Activated B cell treated with CpG ODN at 0.5 μM for 24 hours (primary cell): Measurements from ENCODE around the gene SPACDR. TPM values are rescaled to one million over a fixed set of nuclear protein-coding genes. Genes with fewer than 3 reads are reported as not detected.

Experiments used
- ATAC-seq: fragments of 200-7000 bp; cut with Tn5 transposase; one replicate; pipeline ENCODE4 v1.10.0; 2021; ENCODE audit warnings: low read depth, mild to moderate bottlenecking, moderate library complexity
- CTCF ChIA-PET: fragments of 350-600 bp; sonication (Branson Sonifier 250); formaldehyde crosslinking; loops from one replicate; lab custom pipeline; 2021; ENCODE audit warnings: antibody characterized with exemption; lab: Charles Lee
- POLR2A ChIA-PET: fragments of 350-600 bp; sonication (Branson Sonifier 250); formaldehyde crosslinking; loops from one replicate; lab custom pipeline; 2021; ENCODE audit warnings: antibody characterized with exemption; lab: Charles Lee
- DNase-seq: peaks from one replicate; pipeline ENCODE4 v3.0.0; 2022
- H3K27ac Mint-ChIP-seq: one replicate; pipeline ENCODE4 v1.8.0; 2020; ENCODE audit warnings: mixed read lengths
- H3K27me3 Mint-ChIP-seq: one replicate; pipeline ENCODE4 v1.8.0; 2021; ENCODE audit warnings: mixed read lengths
- H3K36me3 Mint-ChIP-seq: one replicate; pipeline ENCODE4 v1.8.0; 2021; ENCODE audit warnings: low read depth, mixed read lengths
- H3K4me1 Mint-ChIP-seq: one replicate; pipeline ENCODE4 v1.8.0; 2021; ENCODE audit warnings: mixed read lengths
- H3K4me3 Mint-ChIP-seq: one replicate; pipeline ENCODE4 v1.8.0; 2020; ENCODE audit warnings: mild to moderate bottlenecking, mixed read lengths
- H3K9me3 Mint-ChIP-seq: one replicate; pipeline ENCODE4 v1.8.0; 2020; ENCODE audit warnings: mixed read lengths
- intact Hi-C: fragments of 100-400 bp; cut with micrococcal nuclease; formaldehyde crosslinking; loops from one replicate; pipeline ENCODE4 v1.15.1; 2024
- total RNA-seq: library from RNA; stranded (reverse); gene quantifications from 2 replicates; pipeline ENCODE4 v1.2.3, GENCODE V29; 2022
- TF ChIP-seq, protein P1 (sequence below): fragments of 200-600 bp; IDR thresholded peaks from one replicate; pipeline ENCODE4 v1.8.0; 2022; ENCODE audit warnings: antibody characterized with exemption, mild to moderate bottlenecking

The SPACDR gene
- total RNA-seq, 1 donor from 2014 or later = 2.3 TPM

- Mint-ChIP-seq H3K36me3 (no peaks in the 10 kb centered on the region), H3K4me3 (peak overlapping the region; percentile 64), H3K27ac (no peak overlapping the region), H3K27me3 (peaks cover 26% of the 10 kb centered on the region), H3K9me3 (no peaks in the 10 kb centered on the region), H3K4me1 (peaks cover 6% of the 10 kb centered on the region)
- DNase-seq = no peak
- ATAC-seq = no peak
- ChIA-PET POLR2A (interaction anchor here (0.6 kb wide), 1 partner anchor 92 kb away, joined by 3 read pairs; no protein-coding TSS in a partner anchor), CTCF (interaction anchor here (2.8 kb wide), 1 partner anchor 10 kb away, joined by 8 read pairs; the partner anchor contains the start of gene NYAP1)
- intact Hi-C loops = no loop called here
- TF ChIP-seq, protein P1, sequence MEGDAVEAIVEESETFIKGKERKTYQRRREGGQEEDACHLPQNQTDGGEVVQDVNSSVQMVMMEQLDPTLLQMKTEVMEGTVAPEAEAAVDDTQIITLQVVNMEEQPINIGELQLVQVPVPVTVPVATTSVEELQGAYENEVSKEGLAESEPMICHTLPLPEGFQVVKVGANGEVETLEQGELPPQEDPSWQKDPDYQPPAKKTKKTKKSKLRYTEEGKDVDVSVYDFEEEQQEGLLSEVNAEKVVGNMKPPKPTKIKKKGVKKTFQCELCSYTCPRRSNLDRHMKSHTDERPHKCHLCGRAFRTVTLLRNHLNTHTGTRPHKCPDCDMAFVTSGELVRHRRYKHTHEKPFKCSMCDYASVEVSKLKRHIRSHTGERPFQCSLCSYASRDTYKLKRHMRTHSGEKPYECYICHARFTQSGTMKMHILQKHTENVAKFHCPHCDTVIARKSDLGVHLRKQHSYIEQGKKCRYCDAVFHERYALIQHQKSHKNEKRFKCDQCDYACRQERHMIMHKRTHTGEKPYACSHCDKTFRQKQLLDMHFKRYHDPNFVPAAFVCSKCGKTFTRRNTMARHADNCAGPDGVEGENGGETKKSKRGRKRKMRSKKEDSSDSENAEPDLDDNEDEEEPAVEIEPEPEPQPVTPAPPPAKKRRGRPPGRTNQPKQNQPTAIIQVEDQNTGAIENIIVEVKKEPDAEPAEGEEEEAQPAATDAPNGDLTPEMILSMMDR = no peak
Observed at GRCh38 chr7:100492738-100493475, 28.8 kb upstream of the SPACDR start.

GRCh38 chr7:100491192-100491578 is 27.1 kb upstream of the SPACDR start:
- Mint-ChIP-seq H3K36me3 (no peaks in the 10 kb centered on the region), H3K4me1 (peaks cover 6% of the 10 kb centered on the region), H3K27ac (no peak overlapping the region), H3K27me3 (peaks cover 25% of the 10 kb centered on the region), H3K4me3 (no peak overlapping the region), H3K9me3 (no peaks in the 10 kb centered on the region)
- TF ChIP-seq, protein P1 = no peak
- ATAC-seq = no peak
- ChIA-PET POLR2A (no interaction called here), CTCF (no interaction called here)
- intact Hi-C loops = no loop called here
- no peak for DNase-seq

DNA sequence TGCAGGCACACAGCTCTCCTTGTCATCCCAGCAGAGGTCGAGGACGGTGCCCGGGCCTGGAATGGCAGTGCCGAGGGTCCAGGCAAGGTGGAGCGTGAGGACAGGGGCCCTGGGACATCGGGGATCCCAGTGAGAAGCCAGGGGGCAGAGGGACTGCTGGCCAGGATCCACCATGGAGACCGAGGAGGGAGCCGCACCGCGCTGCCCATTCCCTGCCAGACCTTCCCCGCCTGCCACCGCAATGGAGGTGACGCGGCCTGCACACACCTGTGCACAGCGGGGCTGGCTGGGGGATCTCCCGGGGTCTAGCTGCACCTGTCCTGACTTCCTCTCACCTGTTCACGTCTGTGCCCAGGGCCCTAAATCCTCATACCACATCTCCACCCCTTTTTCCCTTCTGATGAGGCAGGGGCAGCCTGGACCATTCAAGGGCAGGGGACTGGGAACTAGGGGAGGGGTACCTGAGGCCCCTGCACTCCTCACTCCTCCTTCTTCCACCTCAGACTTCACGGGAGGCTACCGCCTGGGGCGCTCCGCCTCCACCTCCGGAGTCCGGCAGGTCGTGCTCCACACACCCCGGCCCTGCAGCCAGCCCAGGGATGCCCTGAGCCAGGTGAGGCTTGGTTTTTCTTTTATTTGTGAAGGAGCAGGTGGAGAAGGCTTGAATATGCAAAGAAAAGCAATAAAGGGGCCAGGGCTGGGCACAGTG is 26.6 kb upstream of the SPACDR start:
- H3K4me3 Mint-ChIP-seq = no peak overlapping the region
- H3K27ac Mint-ChIP-seq = no peak overlapping the region

GRCh38 chr7:100489824-100490223 is 25.8 kb upstream of the SPACDR start:
- peaks cover 26% of the 10 kb centered on the region for H3K27me3 Mint-ChIP-seq

More for the DNA sequence above, 26.6 kb upstream of the SPACDR start:
- intact Hi-C loops = no loop called here
- Mint-ChIP-seq H3K9me3 (no peaks in the 10 kb centered on the region), H3K4me1 (peaks cover 6% of the 10 kb centered on the region), H3K27me3 (peaks cover 26% of the 10 kb centered on the region), H3K36me3 (no peaks in the 10 kb centered on the region)
- TF ChIP-seq, protein P1 = no peak
- ChIA-PET POLR2A (interaction anchor here (0.6 kb wide), 1 partner anchor 46 kb away, joined by 11 read pairs; no protein-coding TSS in a partner anchor), CTCF (no interaction called here)
- no peak for DNase-seq
- no peak for ATAC-seq

More at GRCh38 chr7:100489824-100490223, 25.8 kb upstream of the SPACDR start:
- no peaks in the 10 kb centered on the region for H3K9me3 Mint-ChIP-seq
- peak; percentile 35 for ATAC-seq
- TF ChIP-seq, protein P1 = no peak
- no peak overlapping the region for H3K4me3 Mint-ChIP-seq
- no peak for DNase-seq
- no peak overlapping the region for H3K27ac Mint-ChIP-seq
- ChIA-PET POLR2A (interaction anchor here (0.6 kb wide), 1 partner anchor 47 kb away, joined by 11 read pairs; no protein-coding TSS in a partner anchor), CTCF (no interaction called here)
- intact Hi-C loops = no loop called here
- H3K36me3 Mint-ChIP-seq = no peaks in the 10 kb centered on the region
- H3K4me1 Mint-ChIP-seq = peaks cover 6% of the 10 kb centered on the region
